Panc1 (cell line): Measurements from ENCODE around the gene CCDC148. TPM values are rescaled to one million over a fixed set of nuclear protein-coding genes. Genes with fewer than 3 reads are reported as not detected.

Experiments used
- ATAC-seq: fragments of 200-7000 bp; cut with Tn5 transposase; 2 replicates; pipeline ENCODE4 v1.9.1; 2020; ENCODE audit warnings: mild to moderate bottlenecking, moderate library complexity
- BruUV-seq: library from RNA; stranded (reverse); fragments of 400-500 nt; replicated peaks from 2 replicates; lab custom pipeline; 2021; lab: Mats Ljungman, UMichigan
- CTCF ChIA-PET: fragments of 300-600 bp; sonication (Branson Sonifier 250); formaldehyde crosslinking; loops from one replicate; lab custom pipeline; 2022; ENCODE audit warnings: antibody characterized with exemption; lab: Charles Lee
- POLR2A ChIA-PET: fragments of 300-600 bp; sonication (Branson Sonifier 250); formaldehyde crosslinking; loops from one replicate; lab custom pipeline; 2022; ENCODE audit warnings: antibody characterized with exemption; lab: Charles Lee
- DNase-seq: peaks from one replicate; pipeline ENCODE4 v3.0.0-alpha.2; 2010; ENCODE audit warnings: low read depth, low spot score
- H3K27ac ChIP-seq: 2 replicates; pipeline ENCODE4 v1.5.1; 2011; ENCODE audit warnings: mild to moderate bottlenecking, low read length, inconsistent platforms
- H3K27me3 ChIP-seq: fragments of 200-500 bp; sonication (Bioruptor generic); 2 replicates; pipeline ENCODE4 v1.6.0; 2014; ENCODE audit warnings: low read length, inconsistent platforms; ENCODE audit not compliant: control insufficient read depth, insufficient read depth
- H3K36me3 ChIP-seq: fragments of 200-500 bp; sonication (Bioruptor generic); 2 replicates; pipeline ENCODE4 v1.5.1; 2014; ENCODE audit warnings: inconsistent platforms, mild to moderate bottlenecking, low read length, moderate library complexity; ENCODE audit not compliant: control insufficient read depth, insufficient read depth
- H3K4me1 ChIP-seq: 2 replicates; pipeline ENCODE4 v1.5.1; 2011; ENCODE audit warnings: inconsistent platforms, mild to moderate bottlenecking, low read length, moderate library complexity; ENCODE audit not compliant: control insufficient read depth, insufficient read depth
- H3K4me3 ChIP-seq, 2 experiments: 2 replicates each; pipeline ENCODE4 v1.5.1; 2011 to 2012; ENCODE audit warnings: low read depth in 2 of 2, low read length in 2 of 2, mild to moderate bottlenecking in 2 of 2, inconsistent platforms in 1 of 2, moderate library complexity in 1 of 2
- H3K9me3 ChIP-seq: fragments of 200-500 bp; sonication (Bioruptor generic); 2 replicates; pipeline ENCODE4 v1.5.1; 2014; ENCODE audit warnings: low read depth, mild to moderate bottlenecking, inconsistent platforms, low read length, moderate library complexity; ENCODE audit not compliant: control insufficient read depth, insufficient read depth
- POLR2AphosphoS5 ChIP-seq: IDR thresholded peaks from 2 replicates; pipeline ENCODE4 v1.6.1; 2012; ENCODE audit warnings: mild to moderate bottlenecking, low read depth, low read length, moderate library complexity
- SIN3A ChIP-seq: IDR thresholded peaks from 2 replicates; pipeline ENCODE4 v1.6.1; 2012; ENCODE audit warnings: low read depth, mild to moderate bottlenecking, low read length, moderate library complexity, borderline replicate concordance; ENCODE audit not compliant: insufficient read depth
- TCF7L2 ChIP-seq: IDR thresholded peaks from 2 replicates; pipeline ENCODE4 v1.6.1; 2011; ENCODE audit warnings: mild to moderate bottlenecking, low read depth, low read length, inconsistent platforms
- in situ Hi-C: cut with HindIII; loops from 2 replicates; pipeline ENCODE4 v1.10.0; 2016; ENCODE audit warnings: low sequenced_read_pairs, low pct_unique_long_range_greater_than_20kb
- intact Hi-C: fragments of 100-400 bp; cut with micrococcal nuclease; formaldehyde crosslinking; loops from one replicate; pipeline ENCODE4 v1.10.0; 2022; ENCODE audit not compliant: unreplicated experiment
- total RNA-seq: library from RNA; stranded (reverse); gene quantifications from one replicate; pipeline ENCODE4 v1.2.1, GENCODE V29; 2021; ENCODE audit not compliant: unreplicated experiment
- TF ChIP-seq, protein P1 (sequence below): fragments of 450-650 bp; IDR thresholded peaks from 2 replicates; pipeline ENCODE4 v1.5.1; 2017; ENCODE audit warnings: mild to moderate bottlenecking
- TF ChIP-seq, protein P2 (sequence below), 2 experiments: IDR thresholded peaks; 2 replicates each; pipeline ENCODE4 v1.6.1; 2011 to 2012; ENCODE audit warnings: low read depth in 2 of 2, control low read depth in 1 of 2, low read length in 1 of 2, mild to moderate bottlenecking in 1 of 2, moderate library complexity in 1 of 2; ENCODE audit not compliant: insufficient read depth in 1 of 2

CCDC148 gene
- total RNA-seq, 1 experiment from 2014 or later: 0.92 TPM

DNA sequence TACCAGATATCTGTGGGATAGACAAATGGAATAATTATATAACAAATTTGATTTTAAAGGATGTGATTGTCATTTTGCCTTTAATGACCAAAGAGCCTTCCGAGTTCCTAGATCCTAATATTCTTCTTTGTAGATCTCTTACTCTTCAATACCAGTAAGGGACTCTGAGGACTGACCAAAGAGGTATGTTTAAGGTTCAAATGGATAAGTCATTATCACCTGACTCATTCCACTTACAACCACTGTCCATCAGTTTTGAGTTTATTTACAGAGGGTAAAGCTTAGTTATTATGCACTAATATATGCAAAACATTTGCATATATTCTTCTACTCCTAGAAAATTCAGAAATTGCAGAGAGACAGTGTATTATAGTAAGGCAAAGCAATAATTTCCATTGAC is 62.7 kb downstream of the CCDC148 start:
- in situ Hi-C loops (no loop called here), intact Hi-C loops (no loop called here)
- BruUV-seq: no TSS peak
- ATAC-seq: no peak
- TF ChIP-seq, protein P1, sequence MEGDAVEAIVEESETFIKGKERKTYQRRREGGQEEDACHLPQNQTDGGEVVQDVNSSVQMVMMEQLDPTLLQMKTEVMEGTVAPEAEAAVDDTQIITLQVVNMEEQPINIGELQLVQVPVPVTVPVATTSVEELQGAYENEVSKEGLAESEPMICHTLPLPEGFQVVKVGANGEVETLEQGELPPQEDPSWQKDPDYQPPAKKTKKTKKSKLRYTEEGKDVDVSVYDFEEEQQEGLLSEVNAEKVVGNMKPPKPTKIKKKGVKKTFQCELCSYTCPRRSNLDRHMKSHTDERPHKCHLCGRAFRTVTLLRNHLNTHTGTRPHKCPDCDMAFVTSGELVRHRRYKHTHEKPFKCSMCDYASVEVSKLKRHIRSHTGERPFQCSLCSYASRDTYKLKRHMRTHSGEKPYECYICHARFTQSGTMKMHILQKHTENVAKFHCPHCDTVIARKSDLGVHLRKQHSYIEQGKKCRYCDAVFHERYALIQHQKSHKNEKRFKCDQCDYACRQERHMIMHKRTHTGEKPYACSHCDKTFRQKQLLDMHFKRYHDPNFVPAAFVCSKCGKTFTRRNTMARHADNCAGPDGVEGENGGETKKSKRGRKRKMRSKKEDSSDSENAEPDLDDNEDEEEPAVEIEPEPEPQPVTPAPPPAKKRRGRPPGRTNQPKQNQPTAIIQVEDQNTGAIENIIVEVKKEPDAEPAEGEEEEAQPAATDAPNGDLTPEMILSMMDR: no peak
- TF ChIP-seq TCF7L2: no peak
- TF ChIP-seq SIN3A: no peak
- no peak for TF ChIP-seq POLR2AphosphoS5
- TF ChIP-seq, protein P2, sequence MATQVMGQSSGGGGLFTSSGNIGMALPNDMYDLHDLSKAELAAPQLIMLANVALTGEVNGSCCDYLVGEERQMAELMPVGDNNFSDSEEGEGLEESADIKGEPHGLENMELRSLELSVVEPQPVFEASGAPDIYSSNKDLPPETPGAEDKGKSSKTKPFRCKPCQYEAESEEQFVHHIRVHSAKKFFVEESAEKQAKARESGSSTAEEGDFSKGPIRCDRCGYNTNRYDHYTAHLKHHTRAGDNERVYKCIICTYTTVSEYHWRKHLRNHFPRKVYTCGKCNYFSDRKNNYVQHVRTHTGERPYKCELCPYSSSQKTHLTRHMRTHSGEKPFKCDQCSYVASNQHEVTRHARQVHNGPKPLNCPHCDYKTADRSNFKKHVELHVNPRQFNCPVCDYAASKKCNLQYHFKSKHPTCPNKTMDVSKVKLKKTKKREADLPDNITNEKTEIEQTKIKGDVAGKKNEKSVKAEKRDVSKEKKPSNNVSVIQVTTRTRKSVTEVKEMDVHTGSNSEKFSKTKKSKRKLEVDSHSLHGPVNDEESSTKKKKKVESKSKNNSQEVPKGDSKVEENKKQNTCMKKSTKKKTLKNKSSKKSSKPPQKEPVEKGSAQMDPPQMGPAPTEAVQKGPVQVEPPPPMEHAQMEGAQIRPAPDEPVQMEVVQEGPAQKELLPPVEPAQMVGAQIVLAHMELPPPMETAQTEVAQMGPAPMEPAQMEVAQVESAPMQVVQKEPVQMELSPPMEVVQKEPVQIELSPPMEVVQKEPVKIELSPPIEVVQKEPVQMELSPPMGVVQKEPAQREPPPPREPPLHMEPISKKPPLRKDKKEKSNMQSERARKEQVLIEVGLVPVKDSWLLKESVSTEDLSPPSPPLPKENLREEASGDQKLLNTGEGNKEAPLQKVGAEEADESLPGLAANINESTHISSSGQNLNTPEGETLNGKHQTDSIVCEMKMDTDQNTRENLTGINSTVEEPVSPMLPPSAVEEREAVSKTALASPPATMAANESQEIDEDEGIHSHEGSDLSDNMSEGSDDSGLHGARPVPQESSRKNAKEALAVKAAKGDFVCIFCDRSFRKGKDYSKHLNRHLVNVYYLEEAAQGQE (IDR thresholded peaks at IDR 0.05; ENCODE audit: insufficient read depth in 1 of 2, low read depth in 2 of 2, low read length in 1 of 2): no peak
- CTCF ChIA-PET: no interaction called here
- H3K4me1 ChIP-seq: no peaks in the 10 kb centered on the region
- no peaks in the 10 kb centered on the region for H3K36me3 ChIP-seq
- H3K9me3 ChIP-seq: no peaks in the 10 kb centered on the region
- H3K27me3 ChIP-seq: no peaks in the 10 kb centered on the region
- POLR2A ChIA-PET: no interaction called here
- no peak overlapping the region for H3K27ac ChIP-seq
- no peak overlapping the region for H3K4me3 ChIP-seq
- DNase-seq: no peak

DNA sequence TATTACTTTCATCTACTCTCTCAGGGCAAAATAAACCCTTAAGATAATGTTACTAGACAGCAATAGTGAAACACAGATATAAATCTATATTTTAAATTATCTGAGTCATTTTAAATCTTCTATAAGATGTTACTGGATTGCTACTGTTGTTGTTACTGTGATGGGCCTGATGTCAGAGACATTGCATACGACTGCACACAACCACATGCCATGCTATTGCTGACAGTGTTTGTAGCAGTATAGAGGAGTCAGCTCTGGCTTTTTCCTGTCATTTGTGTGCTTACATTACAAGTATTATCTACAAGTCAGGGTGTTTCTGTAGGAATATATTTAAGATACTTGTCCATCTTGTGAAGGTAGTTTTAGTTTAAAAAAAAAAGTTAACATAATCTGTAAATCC is 63.9 kb downstream of the CCDC148 start:
- no TSS peak for BruUV-seq
- TF ChIP-seq TCF7L2 (no peak), POLR2AphosphoS5 (no peak), SIN3A (no peak)
- TF ChIP-seq, protein P1: no peak
- TF ChIP-seq, protein P2 (IDR thresholded peaks at IDR 0.05; ENCODE audit: insufficient read depth in 1 of 2, low read depth in 2 of 2, low read length in 1 of 2): no peak
- Histone ChIP-seq H3K27ac (no peak overlapping the region), H3K9me3 (no peaks in the 10 kb centered on the region), H3K4me3 (no peak overlapping the region), H3K4me1 (no peaks in the 10 kb centered on the region), H3K27me3 (no peaks in the 10 kb centered on the region), H3K36me3 (no peaks in the 10 kb centered on the region)
- no peak for DNase-seq
- CTCF ChIA-PET: no interaction called here
- POLR2A ChIA-PET: no interaction called here
- no peak for ATAC-seq
- intact Hi-C loops (no loop called here), in situ Hi-C loops (no loop called here)
